Epidermal melanocyte (primary cell): ENCODE results near the gene SPINK14.

Source experiments
- DNase-seq: peaks from one replicate; pipeline ENCODE4 v3.0.0; 2011; ENCODE audit warnings: low spot score; ENCODE audit not compliant: insufficient read length

SPINK14 gene

GRCh38 chr5:148193202-148193601 is 24.9 kb downstream of the SPINK14 start:
- DNase-seq: no peak

DNA sequence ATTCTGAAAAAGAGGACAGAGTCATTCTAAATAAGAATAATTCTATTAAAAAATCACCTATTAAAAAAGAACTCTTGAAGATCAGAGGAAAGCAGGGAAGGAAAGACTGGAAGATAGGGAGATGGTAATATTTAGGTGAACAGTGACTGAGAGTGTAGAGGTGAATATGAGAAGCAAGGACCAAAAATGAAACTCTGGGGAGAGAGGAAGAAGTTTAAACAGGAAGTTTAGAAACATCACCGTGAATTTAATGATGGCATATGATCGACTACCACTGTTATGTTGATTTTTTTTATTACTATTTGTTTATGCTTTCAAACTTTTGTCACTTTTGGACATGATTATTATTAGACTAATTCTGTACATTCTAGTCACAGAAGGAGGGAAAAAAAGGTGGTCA is 32.8 kb downstream of the SPINK14 start:
- no peak for DNase-seq

DNA sequence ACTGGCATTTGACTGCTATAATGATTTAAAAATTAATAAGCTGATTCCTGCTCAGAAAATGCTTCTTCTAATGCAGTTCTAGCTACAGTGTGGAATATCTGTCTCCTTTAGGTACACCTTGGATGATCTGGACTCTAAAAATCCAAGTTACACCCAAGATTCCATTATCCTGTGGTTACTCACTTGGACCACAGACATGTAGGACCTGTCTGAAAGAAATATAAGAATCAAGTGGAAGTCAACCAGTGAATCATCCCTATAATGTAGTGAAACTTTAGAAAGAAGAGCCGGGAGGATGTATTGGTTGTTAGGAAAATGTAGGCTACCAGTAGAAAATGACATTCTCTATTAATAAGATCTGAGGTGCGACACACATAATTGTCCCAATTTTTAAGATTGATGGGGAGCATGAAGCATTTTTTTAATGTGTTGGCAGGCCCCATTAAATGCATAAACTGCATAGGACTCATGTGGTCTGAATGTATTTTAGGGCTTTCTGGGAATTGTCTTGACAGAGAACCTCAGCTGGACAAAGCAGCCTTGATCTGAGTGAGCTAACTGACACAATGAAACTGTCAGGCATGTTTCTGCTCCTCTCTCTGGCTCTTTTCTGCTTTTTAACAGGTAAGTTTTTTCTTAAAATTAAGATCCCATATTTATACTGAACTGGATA is 34.3 kb downstream of the SPINK14 start, which contains the start of gene SPINK6:
TSS of gene SPINK6 (plus strand) at position 512 of the 673 bp plus-strand sequence. CDS start at position 567, 55 bp downstream.
- no peak for DNase-seq

DNA sequence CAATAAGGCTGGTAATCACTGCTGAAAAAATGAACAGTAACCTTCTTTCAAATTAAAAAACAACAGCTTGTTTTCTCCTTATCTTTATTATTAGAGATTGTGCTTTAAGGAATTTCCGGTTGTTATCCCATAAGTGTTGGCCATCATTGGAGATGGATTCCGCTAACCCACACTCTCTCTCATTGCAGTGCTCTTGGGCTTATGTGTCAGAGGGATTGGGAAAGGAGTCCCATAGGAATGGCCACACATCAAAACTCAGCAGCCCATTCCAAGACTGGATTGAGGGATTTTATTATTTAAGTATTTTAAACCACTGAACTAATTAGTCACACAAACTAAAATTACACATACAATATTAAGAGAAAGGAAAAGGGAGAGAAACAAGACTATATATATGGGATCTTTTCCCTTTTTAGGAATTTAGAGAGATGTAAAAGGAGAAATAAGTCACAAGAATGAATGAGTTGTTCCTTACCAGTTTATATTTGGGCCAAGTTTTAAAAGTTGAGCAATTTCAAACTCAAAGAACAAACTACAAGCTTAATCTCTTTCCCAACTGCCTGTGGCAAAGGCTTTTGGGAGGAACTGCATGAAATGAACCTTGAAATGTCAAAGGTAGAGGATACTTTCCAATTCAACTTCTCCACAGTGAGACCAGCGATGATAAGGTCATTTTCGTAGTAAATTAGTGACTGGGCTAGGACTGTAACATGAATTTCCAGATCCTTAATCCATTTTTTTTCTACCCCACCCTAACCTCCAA is 36.9 kb downstream of the SPINK14 start:
- no peak for DNase-seq

DNA sequence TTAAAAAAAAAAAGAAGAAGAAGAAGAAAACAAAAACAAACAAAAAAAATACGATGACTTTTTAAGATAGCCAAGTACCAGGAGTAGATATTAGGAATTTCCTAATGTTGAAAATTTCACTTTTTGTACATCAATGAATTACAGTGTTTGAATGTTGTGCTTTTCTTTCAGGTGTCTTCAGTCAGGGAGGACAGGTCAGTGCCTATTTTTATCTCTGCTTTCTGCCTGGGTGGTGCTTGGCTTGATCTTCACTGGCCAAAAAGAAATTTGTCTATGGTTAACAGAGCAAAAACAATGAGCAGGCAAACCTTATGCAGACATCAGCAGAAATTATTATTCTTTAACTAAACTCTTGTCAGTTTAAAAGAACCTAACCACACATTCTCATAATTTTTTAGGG is 37.5 kb downstream of the SPINK14 start:
- DNase-seq: no peak

- DNase-seq: no peak
Measured at GRCh38 chr5:148206620-148207019, 38.3 kb downstream of the SPINK14 start.

DNA sequence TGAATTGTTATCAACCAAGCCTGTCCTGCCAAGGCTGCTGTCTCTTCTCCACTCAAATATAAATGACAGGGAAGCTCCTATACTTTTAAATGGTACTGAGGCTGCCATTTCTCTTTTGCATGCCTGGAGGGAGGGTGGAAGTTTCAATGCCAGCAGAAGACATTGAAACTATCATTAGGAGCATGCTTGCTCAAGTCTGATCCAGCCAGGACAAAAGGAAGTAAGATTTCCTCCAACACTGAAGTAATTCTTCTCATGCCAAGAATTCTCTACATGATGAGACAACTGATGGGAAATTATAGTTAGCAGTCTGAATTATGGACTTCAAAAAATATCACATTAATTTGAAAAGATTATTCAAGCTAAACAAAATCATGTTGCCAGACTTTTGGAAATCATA is 39.9 kb downstream of the SPINK14 start:
- DNase-seq: no peak

DNA sequence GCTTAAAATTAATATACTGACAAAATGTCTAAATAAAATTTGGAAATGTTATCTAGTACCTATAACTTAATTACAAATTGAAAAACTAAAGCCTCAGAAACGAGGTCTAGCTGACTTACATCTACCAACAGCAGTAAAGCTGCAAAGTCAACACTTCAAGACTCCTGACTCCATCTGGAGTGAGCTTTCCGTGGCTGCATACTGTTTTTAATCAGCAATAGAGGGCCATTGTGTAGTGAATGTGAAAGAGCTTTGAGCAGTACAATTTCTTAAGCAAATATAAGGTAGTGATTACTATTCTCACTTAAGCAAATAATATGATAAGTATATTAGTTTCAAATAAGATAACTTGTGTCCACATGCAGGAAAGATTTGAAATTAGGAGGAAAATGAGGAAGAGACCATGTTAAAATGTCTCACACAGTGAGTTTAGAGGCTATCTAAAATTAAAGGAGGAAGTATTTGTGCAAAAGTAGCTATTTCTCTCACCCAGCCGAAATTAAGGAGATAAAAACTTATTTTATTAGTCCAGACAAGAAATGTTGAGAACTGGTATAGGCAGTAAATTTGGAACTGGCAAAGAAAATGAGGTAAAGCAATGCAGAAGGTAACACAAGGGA is 40.9 kb downstream of the SPINK14 start:
- DNase-seq: no peak

DNA sequence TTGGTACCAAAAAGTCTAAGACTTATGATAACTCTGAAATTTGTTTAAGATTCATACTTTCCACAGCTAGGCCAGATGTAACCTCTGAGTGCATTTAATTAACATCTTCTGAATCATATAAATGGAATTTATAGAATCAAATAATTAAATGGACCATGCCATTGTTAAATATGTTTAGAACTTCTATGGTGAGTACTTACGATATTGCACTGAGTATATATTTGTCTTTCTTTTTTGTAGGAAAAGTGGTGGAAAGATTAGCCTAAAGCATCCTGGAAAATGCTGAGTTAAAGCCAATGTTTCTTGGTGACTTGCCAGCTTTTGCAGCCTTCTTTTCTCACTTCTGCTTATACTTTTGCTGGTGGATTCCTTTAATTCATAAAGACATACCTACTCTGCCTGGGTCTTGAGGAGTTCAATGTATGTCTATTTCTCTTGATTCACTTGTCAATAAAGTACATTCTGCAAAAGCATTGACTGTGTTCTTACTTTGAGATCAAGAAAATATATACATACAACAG is 46.4 kb downstream of the SPINK14 start:
- DNase-seq: no peak

DNA sequence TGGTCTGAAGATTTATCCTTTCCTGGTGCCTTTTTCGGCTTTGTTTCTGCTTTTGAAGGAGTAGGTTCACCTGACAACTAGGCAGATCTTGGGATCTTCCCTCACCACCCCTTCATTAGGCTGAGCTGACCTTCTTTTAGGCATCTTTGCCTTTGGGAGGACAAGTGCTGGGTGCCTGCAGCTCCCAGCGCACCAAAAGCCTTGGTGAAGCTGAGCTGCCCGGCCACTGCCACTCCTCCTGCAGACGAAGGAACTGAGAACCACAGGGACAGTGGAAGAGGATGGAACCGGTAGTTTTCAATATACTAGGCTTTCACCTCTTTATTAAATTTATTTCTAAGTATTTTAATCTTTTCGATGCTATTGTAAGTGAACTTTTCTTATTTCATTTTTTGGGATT is 53.2 kb downstream of the SPINK14 start:
- no peak for DNase-seq

DNA sequence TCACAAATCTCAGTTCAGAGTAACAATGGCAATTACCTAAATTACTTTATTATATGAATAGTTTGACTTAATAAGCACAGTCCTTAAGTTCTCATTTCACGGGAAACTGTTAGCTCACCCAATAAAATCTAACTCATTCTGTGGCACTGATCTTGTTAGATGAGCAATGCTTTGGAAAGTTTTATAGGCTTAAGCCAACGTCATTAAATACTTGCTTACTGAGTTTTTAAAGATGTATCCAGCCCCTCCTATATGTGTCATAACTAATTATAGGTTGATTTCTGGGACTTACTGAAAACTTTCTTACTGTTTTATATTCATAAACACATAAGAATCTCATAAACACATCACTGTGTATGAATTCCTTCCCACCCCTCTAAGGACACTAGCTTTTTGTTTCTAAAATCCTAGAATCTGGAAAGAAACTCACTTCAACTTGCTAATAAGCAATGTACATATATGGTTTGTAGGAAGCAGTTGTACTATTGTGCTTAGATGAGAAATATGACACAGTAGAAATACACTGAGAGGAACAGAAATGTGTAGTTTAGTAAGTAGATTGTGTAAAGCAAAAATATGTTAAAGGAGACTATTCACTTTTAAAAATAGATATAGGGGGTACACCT is 55.9 kb downstream of the SPINK14 start:
- no peak for DNase-seq
